Gastrocnemius medialis (tissue), 4 donors: ENCODE data around the gene GPC6. TPM values are rescaled to one million over a fixed set of nuclear protein-coding genes. Genes with fewer than 3 reads are reported as not detected.

ENCODE experiments used
- ATAC-seq, 2 donors: fragments of 150-250 bp; one replicate each; pipeline ENCODE4 v1.9.1; 2016
- DNase-seq, 2 donors: peaks; one replicate each; pipeline ENCODE4 v3.0.0-alpha.2; 2019
- H3K27ac ChIP-seq, 4 donors: fragments of 200-600 bp; sonication (generic); 1 replicate in 1 of 4; 2 replicates in 3 of 4; pipeline ENCODE4 v1.5.1; 2016 to 2018; ENCODE audit warnings: mild to moderate bottlenecking in 2 of 4, moderate library complexity in 1 of 4
- H3K27me3 ChIP-seq, 3 donors: fragments of 200-600 bp; sonication (generic) in 2 of 3; 1 replicate in 1 of 3; 2 replicates in 2 of 3; pipeline versions ENCODE4 v1.5.1 to v1.6.0; 2016 to 2019; ENCODE audit warnings: mild to moderate bottlenecking in 1 of 3, moderate library complexity in 1 of 3
- H3K36me3 ChIP-seq, 2 donors: fragments of 200-600 bp; sonication (generic) in 1 of 2; one replicate each; pipeline ENCODE4 v1.5.1; 2017 to 2018
- H3K4me1 ChIP-seq, 2 donors: fragments of 200-600 bp; sonication (generic) in 1 of 2; one replicate each; pipeline ENCODE4 v1.5.1; 2016 to 2017; ENCODE audit warnings: mild to moderate bottlenecking in 2 of 2
- H3K4me3 ChIP-seq, 4 donors: fragments of 200-600 bp; sonication (generic) in 3 of 4; 1 replicate in 1 of 4; 2 replicates in 3 of 4; pipeline ENCODE4 v1.5.1; 2016 to 2019; ENCODE audit warnings: mild to moderate bottlenecking in 2 of 4
- H3K9me3 ChIP-seq, 3 donors: fragments of 200-600 bp; sonication (generic) in 2 of 3; 1 replicate in 1 of 3; 2 replicates in 2 of 3; pipeline ENCODE4 v1.5.1; 2016 to 2019
- CTCF ChIP-seq, 5 experiments: fragments of 450-650 bp in 3 of 5; fragments of 200-600 bp in 2 of 5; sonication (generic) in 2 of 5; IDR thresholded peaks in 4 of 5; conservative IDR thresholded peaks in 1 of 5; 1 replicate in 4 of 5; 2 replicates in 1 of 5; pipeline ENCODE4 v1.5.1; 2016 to 2019; ENCODE audit warnings: antibody characterized with exemption in 5 of 5, mild to moderate bottlenecking in 3 of 5, moderate library complexity in 3 of 5
- POLR2A ChIP-seq, 2 donors: fragments of 450-650 bp; IDR thresholded peaks; one replicate each; pipeline ENCODE4 v1.6.1; 2017; ENCODE audit warnings: antibody characterized with exemption in 2 of 2, mild to moderate bottlenecking in 2 of 2, moderate library complexity in 2 of 2
- in situ Hi-C, 4 donors: fragments of 200-750 bp; cut with MboI; loops; one replicate each; pipeline versions ENCODE4 v1.15.0 to v1.8.0; 2017; ENCODE audit warnings: low sequenced_read_pairs in 4 of 4
- intact Hi-C: fragments of 100-400 bp; cut with DNase I; formaldehyde crosslinking; loops from one replicate; pipeline ENCODE4 v1.15.1; 2023; ENCODE audit warnings: low total_unique reads
- total RNA-seq, 4 donors: library from RNA; depleted of rRNA; stranded (reverse); fragments of >200 nt; gene quantifications; one replicate each; pipeline versions ENCODE4 v1.1.0 to v1.2.3, GENCODE V29; 2016

GPC6 gene
- total RNA-seq, 4 donors from 2014 or later: 0.47 to 0.88 (median 0.59) TPM

GRCh38 chr13:93981426-93981977, 754.9 kb downstream of the GPC6 start:
- DNase-seq: no peak
- in situ Hi-C loops (no loop called here), intact Hi-C loops (no loop called here)
- Histone ChIP-seq H3K36me3 (no peaks in the 10 kb centered on the region), H3K27ac (no peak overlapping the region), H3K9me3 (no peaks in the 10 kb centered on the region), H3K4me3 (no peak overlapping the region), H3K4me1 (no peaks in the 10 kb centered on the region), H3K27me3 (no peaks in the 10 kb centered on the region)
- no peak for ATAC-seq
- TF ChIP-seq CTCF (IDR thresholded peaks at IDR 0.05 in 4 of 5, conservative IDR thresholded peaks at IDR 0.05 in 1 of 5): no peak
- TF ChIP-seq POLR2A (IDR thresholded peaks at IDR 0.05): no peak

DNA sequence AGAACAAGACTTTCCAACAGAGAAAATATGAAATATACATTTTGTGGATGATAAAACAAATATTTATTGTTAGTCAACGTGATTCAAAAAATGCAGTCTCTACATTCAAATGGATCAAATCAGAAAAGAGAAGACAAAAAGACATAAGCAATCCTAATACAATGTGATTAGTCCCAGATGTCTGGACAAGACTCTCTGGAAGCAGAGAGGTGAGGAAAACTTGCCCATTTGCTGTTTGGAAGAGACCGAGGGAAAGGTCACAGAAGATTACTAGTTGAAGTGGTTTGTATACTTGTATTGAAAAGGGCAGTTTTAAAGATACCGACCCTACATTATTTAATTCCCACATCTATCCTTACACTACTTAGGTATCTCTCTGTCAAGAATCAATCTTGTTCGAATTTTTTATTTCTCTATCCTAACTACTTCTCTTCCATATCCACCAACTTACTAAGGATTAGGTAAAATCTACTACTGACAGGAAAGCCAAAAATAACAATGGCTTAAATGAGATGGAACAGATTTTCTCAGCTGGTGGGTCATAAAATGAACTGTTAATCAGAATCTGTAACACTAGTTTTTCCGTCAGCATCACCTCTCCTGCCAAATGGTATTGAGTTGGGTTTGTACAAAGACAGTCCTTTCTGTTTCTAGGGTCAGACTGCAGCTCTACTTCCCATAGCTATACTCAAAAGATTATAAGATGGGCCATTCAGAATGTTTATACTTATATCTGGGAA, 755.7 kb downstream of the GPC6 start:
- DNase-seq (no peak), ATAC-seq (no peak)
- Histone ChIP-seq H3K27me3 (no peaks in the 10 kb centered on the region), H3K4me3 (no peak overlapping the region), H3K36me3 (no peaks in the 10 kb centered on the region), H3K27ac (no peak overlapping the region), H3K4me1 (no peaks in the 10 kb centered on the region), H3K9me3 (no peaks in the 10 kb centered on the region)
- TF ChIP-seq CTCF (IDR thresholded peaks at IDR 0.05 in 4 of 5, conservative IDR thresholded peaks at IDR 0.05 in 1 of 5): no peak
- TF ChIP-seq POLR2A (IDR thresholded peaks at IDR 0.05): no peak
- intact Hi-C loops (no loop called here), in situ Hi-C loops (no loop called here)

DNA sequence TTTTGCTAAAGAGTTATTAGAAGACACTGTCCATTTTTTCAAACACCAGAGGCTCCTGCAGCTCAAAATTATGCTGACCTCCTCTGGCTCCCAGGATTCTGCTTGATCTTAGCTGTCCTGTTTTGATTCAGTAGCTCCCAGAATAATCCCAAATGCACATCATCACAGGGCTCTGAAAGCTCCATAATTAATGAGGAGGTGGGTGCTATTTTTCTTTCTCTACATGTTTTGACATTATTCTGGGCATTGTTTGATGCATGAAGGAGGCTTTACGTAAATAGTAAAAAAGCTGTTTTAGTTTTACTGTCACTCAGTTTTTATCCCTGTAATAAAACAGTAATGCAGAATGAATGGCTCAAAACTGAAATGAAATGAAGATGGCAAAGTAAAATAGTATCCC, 757.4 kb downstream of the GPC6 start:
- Histone ChIP-seq H3K9me3 (no peaks in the 10 kb centered on the region), H3K27me3 (no peaks in the 10 kb centered on the region), H3K4me3 (no peak overlapping the region), H3K36me3 (no peaks in the 10 kb centered on the region), H3K4me1 (no peaks in the 10 kb centered on the region), H3K27ac (no peak overlapping the region)
- no peak for TF ChIP-seq CTCF (IDR thresholded peaks at IDR 0.05 in 4 of 5, conservative IDR thresholded peaks at IDR 0.05 in 1 of 5)
- TF ChIP-seq POLR2A (IDR thresholded peaks at IDR 0.05): no peak
- ATAC-seq (no peak), DNase-seq (no peak)
- in situ Hi-C loops: no loop called here
- intact Hi-C loops: no loop called here

- Histone ChIP-seq H3K36me3 (no peaks in the 10 kb centered on the region), H3K27ac (no peak overlapping the region), H3K9me3 (no peaks in the 10 kb centered on the region), H3K4me3 (no peak overlapping the region), H3K4me1 (no peaks in the 10 kb centered on the region), H3K27me3 (no peaks in the 10 kb centered on the region)
- DNase-seq (no peak), ATAC-seq (no peak)
- intact Hi-C loops (no loop called here), in situ Hi-C loops (no loop called here)
- TF ChIP-seq POLR2A (IDR thresholded peaks at IDR 0.05) (no peak), CTCF (IDR thresholded peaks at IDR 0.05 in 4 of 5, conservative IDR thresholded peaks at IDR 0.05 in 1 of 5) (no peak)
Measured at GRCh38 chr13:93984876-93985275, 758.3 kb downstream of the GPC6 start.
